ENCODE results near the gene L3MBTL3.

L3MBTL3 gene

DNA sequence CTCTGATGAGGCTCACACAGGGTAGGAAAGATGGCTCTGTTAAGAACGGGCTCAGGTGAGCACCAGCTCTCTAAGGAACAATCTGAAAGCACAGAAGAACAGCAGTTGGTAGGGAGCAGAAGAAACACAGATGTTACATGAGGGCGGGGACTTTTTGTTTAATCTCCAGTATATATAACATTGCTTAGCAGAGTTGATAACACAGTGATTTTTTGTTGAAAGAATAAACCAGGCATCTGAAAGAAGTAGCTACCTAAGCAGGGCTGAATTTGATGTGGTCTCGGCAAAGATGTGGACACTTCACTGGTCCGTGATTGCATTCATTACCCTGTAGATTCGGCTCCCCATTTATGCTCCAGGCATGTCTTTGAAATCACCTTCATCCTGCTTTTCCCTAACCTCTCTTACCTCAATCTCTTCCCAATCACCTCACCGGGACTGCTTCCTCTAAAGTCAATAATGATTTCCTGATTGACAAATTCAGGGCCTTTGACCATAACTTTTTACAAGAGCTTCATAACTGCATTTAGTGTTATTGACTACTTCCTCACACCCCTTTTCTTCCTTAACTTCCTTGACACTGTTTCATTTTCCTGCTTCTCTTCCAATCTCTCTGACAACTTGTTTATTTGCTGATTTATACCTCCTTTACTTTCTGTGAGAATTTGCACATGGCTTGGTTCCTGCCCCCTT lies 170.0 kb downstream of the L3MBTL3 start:
- DNase-seq: no peak

DNA sequence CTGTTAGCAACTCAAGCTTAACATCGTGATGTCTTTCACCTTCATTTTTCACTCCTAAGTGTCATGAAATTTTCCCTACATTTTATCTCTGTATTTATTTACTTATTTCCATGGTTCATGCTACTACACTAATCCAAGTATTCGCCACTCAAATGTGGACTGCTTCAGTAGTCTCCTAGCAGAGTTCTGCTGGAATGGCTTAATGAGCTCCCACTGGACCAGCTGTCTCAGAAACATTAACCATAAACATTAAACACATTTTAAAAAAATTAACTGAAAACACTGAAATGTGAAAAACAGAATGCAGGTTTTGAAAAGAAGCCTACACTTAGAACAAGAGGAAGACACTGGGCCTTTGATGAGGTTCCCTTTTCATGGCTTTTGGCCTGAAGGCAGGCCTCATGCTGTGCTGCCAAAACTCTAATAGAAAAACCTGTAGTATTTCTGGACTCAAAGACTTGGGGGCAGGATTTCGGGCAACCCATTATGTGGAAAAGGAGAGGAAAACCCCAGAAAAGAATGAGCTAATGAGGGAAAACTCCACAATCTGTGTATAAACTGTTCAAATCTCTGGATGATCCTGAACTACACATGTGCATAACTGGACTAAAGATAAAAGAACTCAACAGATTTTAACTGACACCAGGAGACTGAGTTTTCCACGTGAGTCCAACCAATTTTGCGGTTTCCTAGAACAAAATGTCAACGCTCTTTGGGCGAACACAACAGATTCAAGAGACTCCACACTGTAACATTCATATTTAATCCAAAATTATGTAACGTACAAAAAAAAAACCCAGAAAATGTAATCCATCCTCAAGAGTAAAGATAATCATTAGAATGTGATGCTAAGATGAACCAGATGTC lies 171.4 kb downstream of the L3MBTL3 start:
- no peak for DNase-seq

Measured in KG1 (cell line).